ENCODE measurements around the gene HK3. TPM values are rescaled to one million over a fixed set of nuclear protein-coding genes. Genes with fewer than 3 reads are reported as not detected.

HK3 gene
- total and polyA plus RNA-seq, 12 donors: 0.44 to 102 (median 15.2) TPM

- intact Hi-C loops (cut with DNase I): no loop called here
- no peak for TF ChIP-seq POLR2A (IDR thresholded peaks at IDR 0.05)
- TF ChIP-seq CTCF (IDR thresholded peaks at IDR 0.05): no peak
- Histone ChIP-seq H3K4me3 (no peak overlapping the region), H3K27ac (no peak overlapping the region), H3K27me3 (no peaks in the 10 kb centered on the region), H3K4me1 (replicated peaks in 1 of 2) (no peaks in the 10 kb centered on the region), H3K9me3 (replicated peaks in 1 of 3) (no peaks in the 10 kb centered on the region), H3K36me3 (replicated peaks in 1 of 2) (no peaks in the 10 kb centered on the region)
- DNase-seq: peak in 2 of 7 donors; percentile 11 to 44
- WGBS, 4 donors: 87 to 92% (median 89%) methylated on average over 18 to 24 of the region's 24 CpGs
These were observed 9.5 kb downstream of the HK3 start for GRCh38 chr5:176889321-176890280.

GRCh38 chr5:176888865-176889165, 10.3 kb downstream of the HK3 start:
- Histone ChIP-seq H3K4me3 (no peak overlapping the region), H3K9me3 (replicated peaks in 1 of 3) (no peaks in the 10 kb centered on the region), H3K36me3 (replicated peaks in 1 of 2) (no peaks in the 10 kb centered on the region), H3K4me1 (replicated peaks in 1 of 2) (no peaks in the 10 kb centered on the region), H3K27me3 (no peaks in the 10 kb centered on the region), H3K27ac (no peak overlapping the region)
- intact Hi-C loops (cut with DNase I): no loop called here
- WGBS, 4 donors: 89 to 100% (median 92%) methylated on average over 1 of the region's 1 CpG; no CpG with 5 or more reads in 1 of the 4 donors
- DNase-seq: peak in 2 of 7 donors; percentile 3 to 35
- no peak for TF ChIP-seq POLR2A (IDR thresholded peaks at IDR 0.05)
- TF ChIP-seq CTCF (IDR thresholded peaks at IDR 0.05): no peak

- Histone ChIP-seq H3K36me3 (replicated peaks in 1 of 2) (no peaks in the 10 kb centered on the region), H3K27me3 (no peaks in the 10 kb centered on the region), H3K4me3 (no peak overlapping the region), H3K4me1 (replicated peaks in 1 of 2) (no peaks in the 10 kb centered on the region), H3K27ac (no peak overlapping the region), H3K9me3 (replicated peaks in 1 of 3) (no peaks in the 10 kb centered on the region)
- intact Hi-C loops (cut with DNase I): no loop called here
- TF ChIP-seq POLR2A (IDR thresholded peaks at IDR 0.05) (no peak), CTCF (IDR thresholded peaks at IDR 0.05) (no peak)
- DNase-seq: peak in 2 of 7 donors; percentile 5 to 46
- 87 to 91% (median 88%) methylated on average over 9 to 27 of the region's 27 CpGs for WGBS, 4 donors
These were observed 10.9 kb downstream of the HK3 start for GRCh38 chr5:176888016-176888864.

- Histone ChIP-seq H3K27me3 (no peaks in the 10 kb centered on the region), H3K36me3 (replicated peaks in 1 of 2) (no peaks in the 10 kb centered on the region), H3K27ac (no peak overlapping the region), H3K9me3 (replicated peaks in 1 of 3) (no peaks in the 10 kb centered on the region), H3K4me1 (replicated peaks in 1 of 2) (no peaks in the 10 kb centered on the region), H3K4me3 (no peak overlapping the region)
- intact Hi-C loops (cut with DNase I): no loop called here
- 87 to 93% (median 91%) methylated on average over 6 to 28 of the region's 28 CpGs for WGBS, 4 donors
- TF ChIP-seq POLR2A (IDR thresholded peaks at IDR 0.05): no peak
- TF ChIP-seq CTCF (IDR thresholded peaks at IDR 0.05): no peak
- DNase-seq: peak in 2 of 7 donors; percentile 12 to 51
These were observed 11.8 kb downstream of the HK3 start for GRCh38 chr5:176887252-176887849.
